HuH-7.5 (cell line): ENCODE data around the gene CSPG4.
"Not testable (repeated sequence)": the region's sequence is repeated elsewhere in the genome, so short reads cannot be mapped to it uniquely, and the experiment has no call there.

Experiments
- DNase-seq: peaks from one replicate; pipeline ENCODE4 v3.0.0; 2011; ENCODE audit warnings: low spot score

The CSPG4 gene

GRCh38 chr15:75739791-75740190 lies 27.1 kb upstream of the CSPG4 start:
- DNase-seq: no peak

GRCh38 chr15:75738647-75739325 lies 26.1 kb upstream of the CSPG4 start:
- peak; percentile 99 for DNase-seq

DNA sequence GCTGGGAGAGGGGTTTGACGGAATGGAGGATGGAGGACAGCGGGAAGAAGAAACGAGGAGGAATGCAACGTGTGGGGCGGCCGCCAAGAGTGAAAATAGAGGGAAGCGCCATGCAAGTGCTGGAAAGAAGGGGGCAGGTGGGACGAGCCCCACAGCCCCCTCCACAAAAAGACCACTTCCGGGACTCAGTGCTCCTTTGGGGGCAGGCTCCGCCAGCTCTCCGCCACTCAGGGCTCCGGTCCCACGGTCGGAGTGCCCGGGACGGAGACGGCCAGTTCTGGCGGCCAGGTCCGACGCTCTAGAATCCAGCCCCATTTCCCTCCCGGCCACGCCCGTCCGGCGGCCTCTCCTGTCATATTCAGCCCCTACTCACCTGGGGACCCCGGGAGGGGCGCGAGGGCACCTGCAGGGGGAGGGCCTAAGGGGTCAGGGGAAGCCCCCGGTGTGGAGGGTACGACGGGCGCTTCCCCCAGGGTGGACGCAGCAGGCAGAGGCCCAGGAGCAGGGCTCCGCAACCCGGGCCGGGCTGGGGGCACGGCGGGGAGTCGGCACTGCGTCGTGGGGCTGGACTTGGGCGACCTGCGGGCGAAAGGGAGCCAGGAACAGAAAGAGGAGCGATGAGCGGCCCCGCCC lies 25.5 kb upstream of the CSPG4 start:
- no peak for DNase-seq

- not testable (repeated sequence) for DNase-seq
Measured at GRCh38 chr15:75737116-75738013, 24.7 kb upstream of the CSPG4 start.

GRCh38 chr15:75736256-75736655 lies 23.6 kb upstream of the CSPG4 start:
- no peak for DNase-seq

- not testable (repeated sequence) for DNase-seq
Measured at GRCh38 chr15:75734861-75735760, 22.5 kb upstream of the CSPG4 start.

DNA sequence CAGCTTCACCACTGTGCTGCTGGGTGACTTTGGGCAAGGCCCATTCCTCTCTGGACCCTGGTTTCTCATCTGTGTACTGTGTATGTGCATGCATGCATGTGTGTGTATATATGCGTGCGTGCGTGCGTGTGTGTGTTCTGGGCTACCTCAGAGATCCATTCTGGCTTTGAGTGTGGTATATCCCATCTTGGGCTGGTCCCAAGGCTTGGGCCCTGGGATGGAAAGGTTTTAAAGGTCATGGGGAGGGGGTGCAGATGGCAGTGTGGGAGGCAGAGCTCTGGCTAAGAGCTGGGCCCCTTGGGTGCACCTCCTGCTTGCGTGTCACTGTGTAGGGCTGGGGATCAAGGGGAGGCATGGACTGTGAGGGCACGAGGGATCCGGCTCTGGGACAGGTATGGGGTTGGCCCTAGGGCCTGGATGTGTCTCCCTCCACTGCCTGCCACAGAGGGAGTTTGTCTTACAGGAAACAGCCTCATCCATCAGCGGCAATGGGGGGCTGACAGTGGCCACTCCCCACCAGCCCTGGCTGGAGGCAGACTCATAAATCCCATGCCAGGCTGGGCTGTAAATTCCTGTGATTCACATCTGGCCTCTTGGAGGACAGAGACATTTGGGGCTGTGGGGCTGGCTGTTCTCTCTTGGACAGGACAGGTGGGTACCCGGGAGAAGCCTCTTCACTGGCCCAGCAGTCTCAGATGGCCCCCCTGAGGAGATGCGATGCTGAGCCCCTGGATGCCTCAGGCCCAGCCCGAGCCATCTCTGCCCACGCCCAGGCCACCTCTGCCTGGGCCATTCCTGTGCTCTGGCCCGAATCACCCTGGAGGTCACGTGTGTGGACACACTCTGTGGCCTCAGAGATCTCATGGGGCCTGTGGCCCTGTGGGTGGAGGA lies 21.4 kb upstream of the CSPG4 start:
- DNase-seq: no peak

DNA sequence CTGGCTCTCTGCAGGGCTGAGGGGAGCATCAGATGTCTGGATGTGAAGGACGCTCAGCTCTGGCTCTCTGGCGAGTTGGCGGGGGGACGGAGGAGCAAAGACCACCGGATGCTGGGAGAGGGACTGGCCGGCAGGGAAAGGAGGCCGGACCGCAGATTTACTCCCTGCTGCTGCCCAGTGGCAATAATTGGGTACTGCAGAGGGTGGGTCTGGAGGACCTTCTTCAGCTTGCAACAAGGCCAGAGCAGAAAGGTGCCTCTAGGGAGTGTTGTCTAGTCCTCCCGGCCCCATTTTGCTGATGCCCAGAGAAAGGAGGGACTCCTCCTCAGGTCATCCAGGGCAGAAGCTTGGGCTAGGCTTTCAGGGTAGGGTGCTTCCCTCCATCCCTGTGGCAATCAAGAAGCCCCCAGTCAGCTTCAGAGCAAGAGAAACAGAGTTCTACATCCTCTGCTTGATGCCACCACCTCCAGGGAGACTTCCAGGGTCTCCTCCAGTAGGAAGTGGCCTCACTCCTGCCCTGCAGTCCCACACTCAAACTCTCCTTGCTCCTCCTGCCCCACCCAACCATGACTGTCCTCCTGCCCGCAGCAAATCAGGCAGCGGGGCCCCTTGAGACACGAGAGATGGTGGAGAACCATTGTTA lies 20.3 kb upstream of the CSPG4 start:
- peak; percentile 90 for DNase-seq

- DNase-seq: no peak
Measured at GRCh38 chr15:75732177-75732808, 19.6 kb upstream of the CSPG4 start.

- DNase-seq: no peak
Measured at GRCh38 chr15:75731248-75732151, 18.9 kb upstream of the CSPG4 start.

DNA sequence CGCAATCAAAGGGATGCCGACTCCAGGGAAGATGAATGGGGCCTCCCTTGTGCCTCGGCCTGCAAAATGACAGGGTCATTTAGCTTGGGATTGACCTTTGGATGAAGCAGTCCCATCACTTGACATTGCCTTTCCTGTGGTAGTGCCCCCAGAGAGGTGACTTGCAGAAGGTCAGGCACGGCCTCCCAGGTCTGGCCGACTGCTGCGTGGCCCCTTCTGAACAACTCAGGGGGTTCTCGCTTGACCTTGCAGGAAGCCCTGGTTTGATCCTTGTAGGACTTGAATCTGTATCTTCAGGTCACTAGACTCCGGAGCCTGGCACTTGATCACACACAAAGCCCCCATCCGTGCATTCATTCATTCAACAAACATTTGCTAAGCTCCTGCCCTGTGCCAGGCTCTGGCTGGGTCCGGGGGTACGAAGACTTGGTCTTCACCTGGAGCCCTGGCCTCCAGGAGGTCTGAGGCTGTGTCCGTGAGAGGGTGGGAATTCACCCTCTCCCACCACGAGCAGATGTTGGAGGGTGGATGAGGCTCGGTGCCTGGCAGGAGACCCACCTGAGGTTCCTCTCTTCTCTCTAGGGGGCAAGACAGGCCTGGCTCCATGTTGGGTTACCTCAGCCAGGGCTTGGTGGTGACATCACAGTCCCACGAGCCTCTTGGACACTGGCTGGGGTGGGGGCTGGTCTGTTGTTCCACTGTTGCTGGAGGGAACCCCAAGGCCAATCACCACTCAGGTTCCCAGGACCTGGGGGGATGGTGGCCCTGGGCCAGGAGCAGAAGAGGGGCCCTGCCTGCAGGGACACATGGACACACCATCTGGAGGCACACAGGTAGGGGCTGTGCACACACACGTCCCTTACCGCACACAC lies 18.0 kb upstream of the CSPG4 start:
- DNase-seq: not testable (repeated sequence)

DNA sequence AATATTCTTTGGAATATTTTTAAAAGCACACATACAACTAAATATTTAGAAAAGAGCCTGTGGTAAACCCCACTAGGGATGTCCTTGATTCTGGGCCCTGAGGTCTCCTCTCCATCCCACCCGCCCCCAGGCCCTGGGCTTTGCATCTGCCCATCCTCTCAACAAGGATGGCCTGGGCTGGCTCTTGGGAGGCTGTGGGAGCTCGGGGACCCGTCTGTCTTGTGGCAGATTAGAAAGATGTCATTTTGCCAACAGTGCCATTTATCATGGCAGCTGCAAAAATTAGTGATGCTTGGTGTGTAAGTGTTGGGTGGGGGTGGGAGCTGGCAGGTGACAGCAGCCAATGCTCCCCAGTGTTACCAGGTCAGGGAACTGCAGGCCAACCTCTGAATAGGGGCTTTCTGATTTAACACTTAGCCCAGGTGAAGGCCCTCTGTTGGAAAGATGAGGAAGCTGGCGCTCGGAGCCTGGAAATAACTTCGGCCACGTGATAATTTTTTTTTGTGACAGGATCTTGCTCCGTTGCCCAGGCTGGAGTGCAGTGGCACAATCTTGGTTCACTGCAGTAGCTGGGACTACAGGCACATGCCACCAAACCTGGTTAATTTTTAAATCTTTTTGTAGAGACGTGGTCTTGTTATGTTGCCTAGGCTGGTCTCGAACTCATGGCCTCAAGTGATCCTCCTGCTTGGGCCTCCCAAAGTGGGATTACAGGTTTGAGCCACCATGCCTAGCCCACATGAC lies 16.9 kb upstream of the CSPG4 start:
- no peak for DNase-seq

- DNase-seq: peak; percentile 86
Measured at GRCh38 chr15:75727851-75728715, 15.4 kb upstream of the CSPG4 start.

- no peak for DNase-seq
Measured at GRCh38 chr15:75727031-75727531, 14.4 kb upstream of the CSPG4 start.

DNA sequence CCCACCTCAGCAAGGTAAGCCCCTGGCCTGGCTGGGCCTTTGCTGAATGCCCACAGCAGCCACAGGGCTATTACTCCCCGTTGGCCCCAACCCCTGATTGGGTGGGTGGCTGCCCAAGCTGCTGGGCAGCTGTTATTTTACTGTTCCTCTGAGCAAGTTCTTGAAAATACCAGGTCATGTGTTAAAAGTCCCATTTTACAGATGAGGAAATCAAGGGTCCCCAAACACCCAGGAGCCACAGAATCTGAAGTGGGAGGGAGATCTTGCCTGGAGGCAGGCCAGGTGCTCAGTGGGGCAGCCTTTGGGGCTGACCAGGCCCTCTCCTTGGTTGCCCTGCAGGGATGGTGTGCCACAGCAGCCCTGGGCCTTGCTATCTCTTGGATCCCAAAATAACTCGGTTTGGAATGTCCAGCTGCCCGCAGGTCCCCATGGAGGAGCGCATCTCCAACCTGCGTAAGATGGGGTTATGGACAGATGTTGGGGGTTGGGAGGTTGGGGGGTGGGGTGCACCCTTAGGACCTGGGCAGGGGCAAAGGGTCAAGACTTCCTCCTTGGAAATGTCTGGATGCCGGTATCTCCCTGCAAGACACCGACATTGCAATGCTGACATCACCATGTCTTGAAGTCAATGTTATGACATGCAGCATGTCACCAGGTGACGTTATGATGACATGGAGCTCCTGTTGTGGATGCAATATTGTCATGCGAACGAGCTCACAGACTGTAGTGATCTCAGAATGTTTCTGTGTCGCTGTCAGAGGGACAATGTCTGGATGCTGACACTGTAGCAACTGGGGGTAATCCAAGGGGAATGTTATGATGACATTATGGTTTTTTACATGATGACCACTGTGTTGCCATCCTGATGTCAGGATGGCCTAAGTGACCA lies 13.3 kb upstream of the CSPG4 start:
- DNase-seq: no peak
